ENCODE measurements around the gene CABP2.

Gene CABP2

DNA sequence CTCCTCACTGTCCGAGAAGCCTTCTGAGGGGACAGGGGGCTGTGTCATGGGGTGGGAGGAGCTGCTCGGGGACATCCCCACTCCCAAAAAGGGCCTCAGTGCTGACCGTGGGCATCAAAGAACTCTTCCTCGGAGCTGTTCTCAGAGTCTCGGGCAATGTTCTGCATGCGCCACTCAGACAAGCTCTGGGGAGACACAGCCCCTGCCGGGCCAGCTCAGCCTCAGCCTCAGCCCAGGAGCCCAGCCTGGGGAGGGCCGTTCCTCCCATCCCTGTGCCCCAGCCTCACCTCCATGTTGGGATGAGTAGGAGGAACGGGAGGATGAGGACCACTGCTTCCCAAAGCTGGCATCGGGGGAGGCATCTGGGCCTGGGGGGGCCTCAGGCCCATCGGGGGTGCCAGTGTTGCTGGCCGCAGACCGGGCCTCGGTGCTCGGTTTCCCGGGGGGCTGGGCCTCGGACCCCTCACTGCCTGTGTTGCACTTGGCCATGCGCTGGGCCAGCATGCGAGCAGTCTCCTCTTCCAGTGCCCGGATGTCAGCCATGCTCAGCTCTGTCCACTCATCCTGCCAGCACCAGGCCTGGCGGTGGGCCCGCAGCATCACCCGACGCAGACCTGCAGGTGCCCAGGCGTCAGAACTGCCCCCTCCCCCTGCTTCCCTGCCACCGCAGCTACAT lies 23.3 kb downstream of the CABP2 start:
- TF ChIP-seq CTCF (IDR thresholded peaks at IDR 0.05; ENCODE audit: insufficient read depth, low read depth, low read length, missing control alignments), result no peak
- H3K4me3 ChIP-seq (ENCODE audit: low read length), result no peak overlapping the region
- DNase-seq (ENCODE audit: low read depth), result no peak

- DNase-seq (ENCODE audit: low read depth), result no peak
- no peak overlapping the region for H3K4me3 ChIP-seq (ENCODE audit: low read length)
- no peak for TF ChIP-seq CTCF (IDR thresholded peaks at IDR 0.05; ENCODE audit: insufficient read depth, low read depth, low read length, missing control alignments)
Measured at GRCh38 chr11:67498544-67498972, 24.7 kb downstream of the CABP2 start.

DNA sequence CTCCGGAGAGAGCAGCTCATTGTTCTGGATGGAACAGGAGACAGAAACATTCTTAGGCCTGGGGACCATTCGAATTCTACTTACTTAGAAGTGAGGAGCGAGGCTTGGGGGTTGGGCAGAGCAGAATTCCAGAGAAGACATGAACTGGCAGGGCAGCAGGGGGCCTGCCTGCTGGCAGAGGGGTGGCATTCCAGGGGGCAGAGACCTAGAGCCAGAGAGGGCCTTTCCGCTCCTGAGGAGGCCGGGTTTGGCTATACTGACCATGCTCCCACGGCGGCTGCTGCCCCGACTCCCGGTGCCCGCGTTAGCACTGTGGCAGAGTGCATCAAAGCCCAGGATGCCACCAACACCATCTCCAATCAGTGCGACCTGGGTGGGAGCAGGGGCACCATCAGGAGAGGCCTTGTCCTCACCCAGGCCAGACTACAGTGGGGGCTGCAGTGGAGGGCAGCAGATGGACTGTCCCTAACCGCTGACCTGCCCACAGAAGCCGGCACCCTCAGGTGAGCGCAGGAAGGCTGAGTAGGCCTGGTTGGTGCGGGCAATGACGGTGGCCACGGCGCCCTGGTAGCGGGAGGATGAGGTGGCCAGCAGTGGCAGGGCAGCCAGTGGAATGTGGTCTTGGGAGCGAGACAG lies 25.5 kb downstream of the CABP2 start:
- no peak for TF ChIP-seq CTCF (IDR thresholded peaks at IDR 0.05; ENCODE audit: insufficient read depth, low read depth, low read length, missing control alignments)
- no peak for DNase-seq (ENCODE audit: low read depth)
- no peak overlapping the region for H3K4me3 ChIP-seq (ENCODE audit: low read length)

- DNase-seq (ENCODE audit: low read depth), result no peak
- TF ChIP-seq CTCF (IDR thresholded peaks at IDR 0.05; ENCODE audit: insufficient read depth, low read depth, low read length, missing control alignments), result no peak
- no peak overlapping the region for H3K4me3 ChIP-seq (ENCODE audit: low read length)
Measured at GRCh38 chr11:67496113-67496512, 27.1 kb downstream of the CABP2 start.

DNA sequence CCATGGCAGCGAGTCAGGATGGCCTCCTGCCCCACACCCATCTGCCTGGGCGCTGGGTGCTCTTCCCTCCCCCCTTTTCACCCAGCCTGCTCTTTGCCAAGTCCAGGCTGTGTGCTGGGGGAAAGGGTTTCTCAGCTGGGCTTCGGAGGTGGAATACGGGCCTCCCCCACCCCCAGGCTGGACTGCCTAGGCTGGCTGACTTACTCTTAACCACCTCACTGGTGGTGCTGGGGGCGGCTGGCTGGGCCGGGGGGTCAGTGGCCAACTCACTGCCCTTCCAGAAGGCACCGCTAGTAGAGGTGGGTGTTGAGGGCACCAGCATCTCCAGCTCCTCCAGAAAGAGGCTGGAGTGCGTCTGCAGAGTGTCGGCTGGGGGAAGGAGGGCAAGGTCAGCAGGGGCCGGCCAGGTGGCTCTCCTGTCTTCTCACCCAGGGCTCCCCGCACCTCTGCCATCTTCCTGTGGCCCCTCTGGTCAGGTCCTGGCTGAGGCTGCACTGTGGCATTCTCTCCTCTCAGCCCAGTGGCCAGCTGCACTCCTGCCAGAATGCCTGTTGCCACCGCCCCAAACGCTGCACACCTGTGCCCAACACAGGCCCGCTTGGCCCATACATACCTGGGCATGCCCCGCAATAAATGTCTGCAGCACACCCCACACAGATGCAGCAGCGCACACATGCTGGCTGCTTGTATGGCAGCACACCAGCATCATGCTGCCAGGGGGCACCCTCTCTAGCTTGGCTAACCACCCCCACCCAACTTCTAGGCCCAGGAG lies 27.8 kb downstream of the CABP2 start:
- no peak overlapping the region for H3K4me3 ChIP-seq (ENCODE audit: low read length)
- no peak for DNase-seq (ENCODE audit: low read depth)
- TF ChIP-seq CTCF (IDR thresholded peaks at IDR 0.05; ENCODE audit: insufficient read depth, low read depth, low read length, missing control alignments), result no peak

DNA sequence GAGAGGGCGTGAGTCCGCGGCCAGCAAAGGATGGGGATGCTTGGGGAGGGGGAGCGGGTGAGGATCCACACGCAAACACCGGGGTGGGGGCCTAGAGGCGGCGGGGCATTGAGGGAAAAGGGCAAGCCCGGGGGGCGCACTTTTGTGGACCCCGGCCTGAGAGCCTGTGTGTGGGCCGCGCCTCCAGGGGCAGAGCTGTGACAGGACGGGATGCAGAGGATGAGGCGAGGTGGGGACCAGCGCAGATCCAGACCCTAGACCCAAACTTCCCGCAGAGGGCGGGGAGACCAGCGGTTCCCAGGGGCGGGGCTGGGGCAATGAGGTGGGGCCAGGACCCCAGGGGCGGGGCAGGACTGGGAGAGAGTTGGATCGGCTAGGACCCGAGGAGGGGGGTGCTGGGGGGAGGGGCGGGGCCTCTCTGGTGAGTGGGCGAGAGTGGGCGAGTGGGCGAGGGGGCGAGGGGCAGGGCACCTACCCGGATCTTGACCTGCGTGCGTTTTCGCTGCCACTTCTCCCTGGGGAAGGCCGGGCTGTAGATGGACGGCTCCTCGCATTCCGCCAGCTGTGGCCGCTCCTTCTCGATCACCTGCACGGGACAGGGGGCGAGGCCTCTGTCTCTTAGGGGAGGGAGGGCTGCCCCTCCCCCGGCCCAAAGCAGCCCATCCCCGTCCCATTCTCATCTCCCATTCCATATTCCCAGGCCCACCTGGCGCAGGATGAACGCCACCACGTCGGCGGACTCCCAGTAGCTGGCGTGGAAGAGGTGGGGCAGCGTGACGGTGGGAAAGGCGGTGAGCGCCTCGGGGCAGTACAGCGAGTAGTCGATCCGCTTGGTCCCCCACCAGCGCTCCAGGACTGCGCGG lies 28.6 kb downstream of the CABP2 start:
- H3K4me3 ChIP-seq (ENCODE audit: low read length), result no peak overlapping the region
- no peak for TF ChIP-seq CTCF (IDR thresholded peaks at IDR 0.05; ENCODE audit: insufficient read depth, low read depth, low read length, missing control alignments)
- DNase-seq (ENCODE audit: low read depth), result no peak

Data from epithelial cell of esophagus (primary cell).